CD14-positive monocyte (primary cell): ENCODE data around the gene CHRNE. TPM values are rescaled to one million over a fixed set of nuclear protein-coding genes. Genes with fewer than 3 reads are reported as not detected.

Experiments used
- DNase-seq, 3 donors: peaks; one replicate each; pipeline ENCODE4 v3.0.0-alpha.2; 2011 to 2022
- H2AFZ ChIP-seq: 2 replicates; pipeline ENCODE4 v1.6.0; 2012; ENCODE audit warnings: mild to moderate bottlenecking, low read depth, low read length, inconsistent platforms; ENCODE audit not compliant: insufficient read depth, poor library complexity, severe bottlenecking
- H3K27ac ChIP-seq, 2 donors: 1 replicate in 1 of 2; 2 replicates in 1 of 2; pipeline ENCODE4 v1.5.1; 2012 to 2013; ENCODE audit warnings: low read length in 2 of 2, control low read depth in 1 of 2, inconsistent platforms in 1 of 2, low read depth in 1 of 2, mild to moderate bottlenecking in 1 of 2
- H3K27me3 ChIP-seq, 2 donors: one replicate each; pipeline versions ENCODE4 v1.6.0 to v1.6.1; 2011 to 2013; ENCODE audit warnings: low read length in 2 of 2; ENCODE audit not compliant: control insufficient read depth in 2 of 2, insufficient read depth in 2 of 2
- H3K36me3 ChIP-seq, 2 donors: replicated peaks in 1 of 2; 1 replicate in 1 of 2; 2 replicates in 1 of 2; pipeline versions ENCODE4 v1.5.1 to v1.6.1; 2012 to 2013; ENCODE audit warnings: low read length in 2 of 2, control low read depth in 1 of 2, inconsistent platforms in 1 of 2, mild to moderate bottlenecking in 1 of 2; ENCODE audit not compliant: insufficient read depth in 2 of 2, control insufficient read depth in 1 of 2
- H3K4me1 ChIP-seq, 2 donors: 1 replicate in 1 of 2; 2 replicates in 1 of 2; pipeline versions ENCODE4 v1.5.1 to v1.6.1; 2012 to 2013; ENCODE audit warnings: low read length in 2 of 2, control low read depth in 1 of 2, inconsistent platforms in 1 of 2, mild to moderate bottlenecking in 1 of 2, moderate library complexity in 1 of 2; ENCODE audit not compliant: insufficient read depth in 2 of 2, control insufficient read depth in 1 of 2
- H3K4me2 ChIP-seq: replicated peaks from 2 replicates; pipeline ENCODE3; 2012; ENCODE audit warnings: low read length, moderate library complexity, mild to moderate bottlenecking; ENCODE audit not compliant: poor library complexity, severe bottlenecking; ENCODE audit errors: extremely low read depth
- H3K4me3 ChIP-seq, 3 experiments: fragments of 200-600 bp in 1 of 3; sonication (generic) in 1 of 3; replicated peaks in 1 of 3; 1 replicate in 2 of 3; 2 replicates in 1 of 3; pipeline ENCODE4 v1.5.1; 2011 to 2013; ENCODE audit warnings: low read length in 3 of 3, mild to moderate bottlenecking in 3 of 3, control low read depth in 2 of 3, low read depth in 2 of 3, inconsistent platforms in 1 of 3, moderate library complexity in 1 of 3
- H3K79me2 ChIP-seq: 2 replicates; pipeline ENCODE4 v1.6.0; 2012; ENCODE audit warnings: mild to moderate bottlenecking, control low read depth, inconsistent platforms, low read length, moderate library complexity; ENCODE audit not compliant: insufficient read depth
- H3K9ac ChIP-seq: 2 replicates; pipeline ENCODE4 v1.6.0; 2017; ENCODE audit warnings: low read length, mild to moderate bottlenecking; ENCODE audit not compliant: insufficient read depth, poor library complexity, severe bottlenecking
- H3K9me3 ChIP-seq, 2 donors: replicated peaks in 1 of 2; 1 replicate in 1 of 2; 2 replicates in 1 of 2; pipeline versions ENCODE4 v1.5.1 to v1.6.1; 2012 to 2013; ENCODE audit warnings: low read length in 2 of 2, control low read depth in 1 of 2; ENCODE audit not compliant: control insufficient read depth in 1 of 2, insufficient read depth in 1 of 2
- H4K20me1 ChIP-seq: 2 replicates; pipeline ENCODE4 v1.6.0; 2012; ENCODE audit warnings: mild to moderate bottlenecking, low read length, control low read depth, moderate library complexity; ENCODE audit not compliant: insufficient read depth
- H3K27ac Mint-ChIP-seq, 7 donors: one replicate each; pipeline ENCODE4 v1.8.0; 2020; ENCODE audit warnings: mild to moderate bottlenecking in 7 of 7, mixed read lengths in 7 of 7, moderate library complexity in 6 of 7, inconsistent platforms in 2 of 7
- H3K27me3 Mint-ChIP-seq, 3 donors: one replicate each; pipeline ENCODE4 v1.8.0; 2021 to 2022; ENCODE audit warnings: low read depth in 3 of 3, mild to moderate bottlenecking in 3 of 3, mixed read lengths in 3 of 3, moderate library complexity in 3 of 3, inconsistent platforms in 1 of 3
- H3K36me3 Mint-ChIP-seq, 2 donors: one replicate each; pipeline ENCODE4 v1.8.0; 2020; ENCODE audit warnings: mixed read lengths in 2 of 2, inconsistent platforms in 1 of 2, mild to moderate bottlenecking in 1 of 2
- H3K4me1 Mint-ChIP-seq: one replicate; pipeline ENCODE4 v1.8.0; 2020; ENCODE audit warnings: mild to moderate bottlenecking, mixed read lengths
- H3K4me3 Mint-ChIP-seq, 2 donors: one replicate each; pipeline ENCODE4 v1.8.0; 2020; ENCODE audit warnings: mild to moderate bottlenecking in 2 of 2, mixed read lengths in 2 of 2, moderate library complexity in 1 of 2
- H3K9me3 Mint-ChIP-seq, 7 donors: one replicate each; pipeline ENCODE4 v1.8.0; 2020 to 2022; ENCODE audit warnings: mixed read lengths in 7 of 7, mild to moderate bottlenecking in 6 of 7, moderate library complexity in 6 of 7, inconsistent platforms in 2 of 7
- WGBS: methylation state at CpG from one replicate; pipeline ENCODE4 v1.1.5; 2013; ENCODE audit warnings: missing lambda C conversion rate; ENCODE audit not compliant: insufficient coverage; 5-methylcytosine and 5-hydroxymethylcytosine counted together
- intact Hi-C, 2 donors: fragments of 100-400 bp; cut with micrococcal nuclease; formaldehyde crosslinking; loops; one replicate each; pipeline versions ENCODE4 v1.15.0 to v1.15.1; 2023
- polyA plus RNA-seq, 3 donors: library from polyadenylated mRNA; depleted of rRNA in 1 of 3; unstranded in 2 of 3; stranded (reverse) in 1 of 3; fragments of 300-500 nt in 2 of 3; fragments of >200 nt in 1 of 3; fragmentation: Illumina TruSeq in 2 of 3; gene quantifications; 1 replicate in 2 of 3; 2 replicates in 1 of 3; pipeline ENCODE4 v1.2.3, GENCODE V29; 2012 to 2021
- TF ChIP-seq, protein P1 (sequence below): fragments of 200-600 bp; IDR thresholded peaks from one replicate; pipeline ENCODE4 v1.8.0; 2022; ENCODE audit warnings: antibody characterized with exemption, mild to moderate bottlenecking

The CHRNE gene
- polyA plus RNA-seq, 3 donors: 0.54 to 12.6 (median 2.1) TPM

DNA sequence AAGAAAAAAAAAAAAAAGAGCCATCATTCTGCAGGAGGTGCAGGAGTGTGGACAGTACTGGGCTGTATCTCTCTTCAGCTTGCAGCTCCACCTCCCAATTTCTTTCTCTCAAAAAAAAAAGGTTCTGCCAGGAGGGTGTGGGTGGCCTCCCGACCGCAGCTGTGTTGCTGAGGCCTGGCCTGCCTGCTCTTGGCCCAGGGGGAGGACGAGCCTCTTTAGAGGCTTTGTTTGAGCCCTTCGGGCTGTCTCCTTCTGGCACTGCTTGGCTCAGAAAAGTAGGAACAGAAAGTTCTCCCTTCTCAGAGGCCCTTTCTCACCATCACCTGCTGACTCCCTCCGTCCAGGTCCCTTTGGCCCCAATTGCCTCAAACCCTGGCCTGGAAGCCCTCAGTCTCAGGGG, 25.8 kb downstream of the CHRNE start:
- no peak for DNase-seq
- Histone ChIP-seq H3K27me3 (no peaks in the 10 kb centered on the region), H4K20me1 (peaks cover 8% of the 10 kb centered on the region), H3K9me3 (no peaks in the 10 kb centered on the region), H3K4me1 (peaks cover 32 to 49% of the 10 kb centered on the region in 2 donors), H2AFZ (no peak overlapping the region), H3K4me2 (no peak overlapping the region), H3K9ac (no peak overlapping the region), H3K4me3 (no peak overlapping the region), H3K79me2 (peaks cover 10% of the 10 kb centered on the region), H3K36me3 (peaks cover 8 to 39% of the 10 kb centered on the region in 2 donors), H3K27ac (no peak overlapping the region)
- TF ChIP-seq, protein P1, sequence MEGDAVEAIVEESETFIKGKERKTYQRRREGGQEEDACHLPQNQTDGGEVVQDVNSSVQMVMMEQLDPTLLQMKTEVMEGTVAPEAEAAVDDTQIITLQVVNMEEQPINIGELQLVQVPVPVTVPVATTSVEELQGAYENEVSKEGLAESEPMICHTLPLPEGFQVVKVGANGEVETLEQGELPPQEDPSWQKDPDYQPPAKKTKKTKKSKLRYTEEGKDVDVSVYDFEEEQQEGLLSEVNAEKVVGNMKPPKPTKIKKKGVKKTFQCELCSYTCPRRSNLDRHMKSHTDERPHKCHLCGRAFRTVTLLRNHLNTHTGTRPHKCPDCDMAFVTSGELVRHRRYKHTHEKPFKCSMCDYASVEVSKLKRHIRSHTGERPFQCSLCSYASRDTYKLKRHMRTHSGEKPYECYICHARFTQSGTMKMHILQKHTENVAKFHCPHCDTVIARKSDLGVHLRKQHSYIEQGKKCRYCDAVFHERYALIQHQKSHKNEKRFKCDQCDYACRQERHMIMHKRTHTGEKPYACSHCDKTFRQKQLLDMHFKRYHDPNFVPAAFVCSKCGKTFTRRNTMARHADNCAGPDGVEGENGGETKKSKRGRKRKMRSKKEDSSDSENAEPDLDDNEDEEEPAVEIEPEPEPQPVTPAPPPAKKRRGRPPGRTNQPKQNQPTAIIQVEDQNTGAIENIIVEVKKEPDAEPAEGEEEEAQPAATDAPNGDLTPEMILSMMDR: no peak
- intact Hi-C loops: loop anchor here in 1 of 2 donors (5.0 kb wide), 1 partner anchor 40 kb away; no protein-coding TSS in a partner anchor
- no CpG with 5 or more reads among the region's 5 CpGs for WGBS
- H3K36me3 Mint-ChIP-seq: peaks cover 60 to 75% of the 10 kb centered on the region in 2 donors
- peaks cover 0 to 6% (median 1%) of the 10 kb centered on the region in 3 donors for H3K27me3 Mint-ChIP-seq
- H3K4me3 Mint-ChIP-seq: no peak overlapping the region
- peaks cover 0 to 8% (median 0%) of the 10 kb centered on the region in 7 donors for H3K9me3 Mint-ChIP-seq
- H3K4me1 Mint-ChIP-seq: peaks cover 43% of the 10 kb centered on the region
- H3K27ac Mint-ChIP-seq: peak overlapping the region in 5 of 7 donors; percentile 49 to 82 (median 70)

DNA sequence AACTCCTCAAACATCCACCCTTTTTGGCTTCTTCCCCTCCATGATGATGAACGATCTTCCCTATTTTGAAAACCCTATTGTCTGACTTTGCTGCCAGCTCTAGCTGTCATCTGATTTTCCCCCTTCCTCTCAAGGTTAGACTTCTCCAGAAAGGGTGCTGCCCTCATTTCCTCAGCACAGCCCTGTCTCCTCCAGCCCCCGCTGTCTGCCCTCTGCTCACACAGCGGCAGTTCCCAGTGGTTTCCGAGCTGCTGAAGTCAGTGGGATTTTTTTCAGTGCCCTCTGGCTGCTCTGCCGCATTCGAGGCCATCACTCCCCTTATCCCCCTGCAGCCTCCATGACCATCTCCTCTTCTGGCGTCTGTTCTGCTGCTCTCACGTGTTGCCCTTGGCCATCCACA, 30.1 kb downstream of the CHRNE start:
- Histone ChIP-seq H3K27ac (peak overlapping the region in 1 of 2 donors; percentile 27), H3K36me3 (peaks cover 2 to 20% of the 10 kb centered on the region in 2 donors), H3K9ac (no peak overlapping the region), H3K4me1 (peaks cover 46 to 49% of the 10 kb centered on the region in 2 donors), H2AFZ (no peak overlapping the region), H3K4me2 (no peak overlapping the region), H4K20me1 (peaks cover 14% of the 10 kb centered on the region), H3K9me3 (no peaks in the 10 kb centered on the region), H3K27me3 (no peaks in the 10 kb centered on the region), H3K79me2 (peaks cover 10% of the 10 kb centered on the region), H3K4me3 (no peak overlapping the region)
- 42% methylated on average over 4 of the region's 8 CpGs for WGBS
- H3K4me3 Mint-ChIP-seq: peak overlapping the region in 1 of 2 donors; percentile 64
- peaks cover 0 to 7% (median 0%) of the 10 kb centered on the region in 7 donors for H3K9me3 Mint-ChIP-seq
- peaks cover 33 to 55% of the 10 kb centered on the region in 2 donors for H3K36me3 Mint-ChIP-seq
- DNase-seq: peak in 1 of 3 donors; percentile 47
- intact Hi-C loops: loop anchor here in 1 of 2 donors (5.0 kb wide), 1 partner anchor 35 kb away; no protein-coding TSS in a partner anchor
- TF ChIP-seq, protein P1: no peak
- no peaks in the 10 kb centered on the region for H3K27me3 Mint-ChIP-seq
- peaks cover 38% of the 10 kb centered on the region for H3K4me1 Mint-ChIP-seq
- peak overlapping the region; percentile 26 to 85 (median 68) for H3K27ac Mint-ChIP-seq
